ENCODE results near the gene ASXL2.

Gene ASXL2

DNA sequence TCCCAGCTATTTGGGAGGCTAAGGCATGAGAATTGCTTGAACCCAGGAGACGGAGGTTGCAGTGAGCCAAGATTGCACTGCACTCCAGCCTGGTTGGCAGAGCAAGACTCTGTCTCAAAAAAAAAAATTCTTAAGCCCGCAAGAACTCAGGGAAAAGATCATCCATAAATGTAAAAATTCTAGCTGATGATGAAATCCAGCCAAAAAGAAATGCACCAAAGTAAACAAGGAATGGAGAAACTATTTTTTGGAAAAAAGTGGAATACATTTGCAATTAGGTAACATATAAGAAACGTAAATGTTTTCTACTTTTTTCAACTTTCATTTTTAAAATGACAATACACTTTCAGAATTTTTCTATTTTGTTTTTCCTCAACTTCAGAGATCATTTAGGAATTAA, 61.3 kb downstream of the ASXL2 start:
- H3K27me3 Mint-ChIP-seq, result no peaks in the 10 kb centered on the region
- H3K4me3 Mint-ChIP-seq, result no peak overlapping the region
- peaks cover 37% of the 10 kb centered on the region for H3K4me1 Mint-ChIP-seq
- DNase-seq, result no peak
- peaks cover 25% of the 10 kb centered on the region for H3K36me3 Mint-ChIP-seq
- CTCF ChIA-PET, result interaction anchor here (1.0 to 1.3 kb wide), 3 partner anchors 14 to 117 kb away, joined by 3 to 4 read pairs (median 3); no protein-coding TSS in a partner anchor
- peak overlapping the region; percentile 61 for H3K27ac Mint-ChIP-seq
- no peaks in the 10 kb centered on the region for H3K9me3 Mint-ChIP-seq

DNA sequence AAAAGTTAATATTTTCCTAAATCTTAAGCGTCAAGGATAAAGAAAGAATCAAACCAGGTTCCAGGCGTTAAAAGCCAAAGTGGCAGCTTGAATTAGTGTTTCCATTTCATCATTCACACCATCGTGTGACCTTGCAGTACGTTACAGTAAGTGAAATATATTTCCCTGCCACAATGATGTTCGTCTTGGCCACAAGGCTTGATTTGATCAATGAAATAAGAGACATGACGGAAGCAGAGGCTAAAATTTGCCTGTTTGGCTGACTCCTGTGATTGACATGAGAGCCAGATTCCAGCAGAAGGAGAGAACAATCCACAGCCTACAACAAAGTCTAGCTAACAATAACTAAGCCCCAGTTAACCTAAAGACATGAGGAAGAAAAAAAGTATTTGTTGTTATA, 62.0 kb downstream of the ASXL2 start:
- H3K27ac Mint-ChIP-seq, result no peak overlapping the region

DNA sequence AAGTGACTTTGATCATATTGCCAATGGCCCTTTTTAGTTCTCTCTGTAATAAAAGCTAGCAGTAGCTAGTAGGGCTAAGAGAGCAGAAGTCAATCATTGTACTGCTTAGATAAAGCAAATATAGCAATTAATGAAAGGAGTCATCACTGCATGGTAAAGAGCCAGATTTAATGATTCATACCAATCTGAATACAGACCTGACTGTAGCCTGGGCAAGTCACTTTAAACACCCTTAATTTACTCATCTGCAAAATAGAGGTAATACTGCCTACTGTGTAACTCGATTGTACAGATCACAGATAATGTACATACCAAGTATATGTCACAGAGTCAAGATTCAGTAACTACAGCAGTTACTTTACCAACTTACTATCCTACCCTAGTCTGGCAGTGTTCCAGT, 63.6 kb downstream of the ASXL2 start:
- H3K27ac Mint-ChIP-seq, result no peak overlapping the region
- no peak for DNase-seq
- CTCF ChIA-PET, result interaction anchor here (1.4 kb wide), 1 partner anchor 10 kb away, joined by 3 read pairs; no protein-coding TSS in a partner anchor
- H3K4me3 Mint-ChIP-seq, result no peak overlapping the region
- H3K27me3 Mint-ChIP-seq, result no peaks in the 10 kb centered on the region
- H3K4me1 Mint-ChIP-seq, result peaks cover 38% of the 10 kb centered on the region
- H3K36me3 Mint-ChIP-seq, result peaks cover 29% of the 10 kb centered on the region
- H3K9me3 Mint-ChIP-seq, result no peaks in the 10 kb centered on the region

More for the DNA sequence above, 62.0 kb downstream of the ASXL2 start:
- Mint-ChIP-seq H3K36me3 (peaks cover 20% of the 10 kb centered on the region), H3K4me3 (no peak overlapping the region), H3K4me1 (peaks cover 30% of the 10 kb centered on the region), H3K27me3 (no peaks in the 10 kb centered on the region), H3K9me3 (no peaks in the 10 kb centered on the region)
- no peak for DNase-seq
- CTCF ChIA-PET, result interaction anchor here (0.6 kb wide), 1 partner anchor 17 kb away, joined by 3 read pairs; no protein-coding TSS in a partner anchor

DNA sequence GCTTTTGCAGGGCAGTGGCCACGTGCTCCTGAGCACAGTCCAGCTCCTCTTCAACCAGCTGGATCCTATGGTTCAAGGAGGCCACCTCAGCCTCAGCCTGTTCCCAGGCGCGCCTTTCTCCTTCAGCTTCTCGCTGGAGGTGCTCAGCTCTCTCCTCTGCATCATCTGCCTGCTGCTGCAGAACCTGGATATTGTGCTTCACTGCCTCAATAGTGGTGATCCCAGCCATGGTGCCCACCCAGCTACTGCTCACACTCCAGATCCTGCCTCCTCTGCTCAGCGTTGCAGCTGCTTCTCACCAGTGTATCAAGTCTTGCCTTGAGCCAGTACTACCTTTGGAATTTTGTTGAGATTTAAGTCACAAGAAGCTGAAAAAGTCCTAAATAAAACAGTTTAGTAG, 67.9 kb downstream of the ASXL2 start:
- Mint-ChIP-seq H3K27me3 (no peaks in the 10 kb centered on the region), H3K36me3 (peaks cover 28% of the 10 kb centered on the region), H3K4me1 (peaks cover 48% of the 10 kb centered on the region), H3K27ac (no peak overlapping the region), H3K9me3 (no peaks in the 10 kb centered on the region), H3K4me3 (no peak overlapping the region)
- DNase-seq, result no peak
- CTCF ChIA-PET, result interaction anchor here (1.2 to 3.3 kb wide), 3 partner anchors 13 to 111 kb away, joined by 3 to 10 read pairs (median 4); no protein-coding TSS in a partner anchor

DNA sequence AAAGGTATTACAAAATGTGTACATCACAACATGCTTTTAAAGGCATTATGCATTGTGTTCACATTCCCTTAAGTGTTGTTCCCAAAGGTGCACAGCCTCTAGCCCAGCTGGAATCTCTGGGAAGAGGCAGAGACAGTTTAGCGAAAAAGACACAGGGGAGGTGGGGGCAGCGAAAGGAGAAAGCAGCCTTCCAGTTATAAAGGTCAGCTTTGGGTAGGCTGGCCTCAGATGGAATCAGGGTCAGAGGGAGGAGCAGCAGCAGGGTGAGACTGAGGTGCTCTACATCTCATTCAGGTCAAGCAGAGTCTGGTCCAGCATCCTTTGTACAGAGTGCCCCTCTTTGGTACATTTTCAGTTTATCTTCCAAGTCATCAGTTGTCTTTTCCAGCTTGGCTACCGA, 68.6 kb downstream of the ASXL2 start:
- Mint-ChIP-seq H3K4me1 (peaks cover 53% of the 10 kb centered on the region), H3K9me3 (no peaks in the 10 kb centered on the region), H3K36me3 (peaks cover 29% of the 10 kb centered on the region), H3K4me3 (no peak overlapping the region), H3K27me3 (no peaks in the 10 kb centered on the region), H3K27ac (no peak overlapping the region)
- CTCF ChIA-PET, result interaction anchor here (0.6 to 3.3 kb wide), 3 partner anchors 31 to 110 kb away, joined by 3 to 10 read pairs (median 4); no protein-coding TSS in a partner anchor
- DNase-seq, result no peak

DNA sequence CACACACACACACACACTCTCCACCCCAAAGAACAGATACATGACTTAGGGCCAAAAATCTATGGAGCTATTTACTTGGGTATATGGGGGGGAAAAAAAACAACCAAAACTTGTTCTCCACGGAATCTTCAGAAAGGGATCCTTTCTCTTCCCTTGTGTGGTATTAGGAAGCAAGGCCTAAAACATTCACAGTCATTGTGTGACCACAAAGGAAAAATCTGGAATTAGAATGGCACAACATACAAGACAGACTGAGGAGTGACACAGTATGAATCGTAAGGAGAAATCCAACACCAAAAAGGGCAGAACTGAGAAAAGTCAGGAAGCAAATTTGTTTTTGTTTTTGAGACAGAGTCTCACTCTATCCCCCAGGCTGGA, 70.3 kb downstream of the ASXL2 start:
- Mint-ChIP-seq H3K27ac (no peak overlapping the region), H3K4me3 (no peak overlapping the region), H3K36me3 (peaks cover 42% of the 10 kb centered on the region), H3K4me1 (peaks cover 66% of the 10 kb centered on the region), H3K27me3 (no peaks in the 10 kb centered on the region), H3K9me3 (no peaks in the 10 kb centered on the region)
- CTCF ChIA-PET, result interaction anchor here (0.7 to 0.8 kb wide), 2 partner anchors 9 kb away, joined by 3 read pairs; no protein-coding TSS in a partner anchor
- no peak for DNase-seq

DNA sequence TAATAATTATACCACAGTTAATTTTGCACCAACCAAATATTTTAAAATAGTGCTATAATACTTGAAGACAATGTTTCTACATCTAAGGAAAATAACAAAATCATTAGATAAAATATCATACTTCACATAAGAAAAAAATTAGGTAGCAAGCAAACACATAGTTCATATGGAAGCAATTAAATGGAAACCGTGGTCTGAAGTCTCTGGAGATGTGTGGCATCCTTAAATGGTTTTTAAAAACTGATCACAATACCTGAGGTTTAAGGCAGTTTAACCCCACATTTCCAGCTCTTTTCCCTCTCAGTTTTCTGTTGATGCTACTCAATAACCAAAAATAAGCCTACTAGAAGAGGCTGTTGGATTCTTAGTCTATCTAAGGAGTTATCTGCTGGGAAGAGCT, 71.3 kb downstream of the ASXL2 start:
- H3K36me3 Mint-ChIP-seq, result peaks cover 48% of the 10 kb centered on the region
- H3K4me3 Mint-ChIP-seq, result no peak overlapping the region
- no peaks in the 10 kb centered on the region for H3K27me3 Mint-ChIP-seq
- no peak overlapping the region for H3K27ac Mint-ChIP-seq
- peaks cover 67% of the 10 kb centered on the region for H3K4me1 Mint-ChIP-seq
- no peaks in the 10 kb centered on the region for H3K9me3 Mint-ChIP-seq
- no peak for DNase-seq
- CTCF ChIA-PET, result no interaction called here

DNA sequence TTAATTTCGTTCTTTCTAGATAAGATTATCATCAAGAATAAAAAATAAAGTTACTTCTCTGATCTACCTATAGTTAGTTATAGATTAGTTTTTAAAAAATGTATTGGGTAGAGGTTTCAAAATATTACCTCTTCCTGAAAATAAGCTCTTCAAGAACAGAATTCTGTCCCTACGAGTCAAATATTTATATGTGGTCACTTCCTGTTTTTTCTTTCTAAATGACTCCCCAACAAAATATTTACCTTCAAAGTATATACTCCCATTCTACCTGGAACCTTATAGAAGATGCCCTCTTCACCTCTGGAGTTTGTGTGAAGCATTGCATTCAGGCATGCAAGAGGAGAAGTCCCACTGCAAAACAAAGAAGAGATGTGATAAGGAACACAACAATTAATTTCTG, 72.3 kb downstream of the ASXL2 start:
- peak overlapping the region; percentile 38 for H3K27ac Mint-ChIP-seq
- peaks cover 71% of the 10 kb centered on the region for H3K4me1 Mint-ChIP-seq
- peaks cover 55% of the 10 kb centered on the region for H3K36me3 Mint-ChIP-seq

DNA sequence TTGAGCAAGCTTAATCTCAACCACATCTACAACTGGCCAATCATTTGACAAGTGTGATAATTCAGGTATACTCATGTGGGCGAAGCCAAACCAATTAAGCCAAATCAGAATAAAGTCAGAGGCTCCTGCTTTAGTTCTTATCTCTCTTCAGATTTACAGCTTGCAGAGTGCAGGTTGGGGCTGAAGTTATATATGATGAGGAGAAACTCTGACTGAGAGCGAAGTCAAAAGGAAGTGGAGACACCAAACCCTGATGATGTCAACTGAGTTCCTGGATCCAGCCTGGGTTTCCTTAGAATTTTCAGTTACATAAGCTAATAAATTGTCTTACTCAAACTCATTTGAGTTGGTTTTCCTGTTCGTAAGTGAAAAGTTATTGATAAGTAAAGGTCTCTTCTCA, 73.9 kb downstream of the ASXL2 start:
- Mint-ChIP-seq H3K4me1 (peaks cover 66% of the 10 kb centered on the region), H3K27ac (peak overlapping the region; percentile 65), H3K27me3 (no peaks in the 10 kb centered on the region), H3K9me3 (no peaks in the 10 kb centered on the region), H3K4me3 (no peak overlapping the region), H3K36me3 (peaks cover 48% of the 10 kb centered on the region)
- CTCF ChIA-PET, result interaction anchor here (1.1 kb wide), 3 partner anchors 8 to 15 kb away, joined by 3 read pairs; no protein-coding TSS in a partner anchor
- DNase-seq, result peak; percentile 30

More for the DNA sequence above, 72.3 kb downstream of the ASXL2 start:
- CTCF ChIA-PET, result interaction anchor here (0.7 kb wide), 1 partner anchor 1943 kb away, joined by 3 read pairs; no protein-coding TSS in a partner anchor
- DNase-seq, result no peak
- no peaks in the 10 kb centered on the region for H3K27me3 Mint-ChIP-seq
- H3K4me3 Mint-ChIP-seq, result no peak overlapping the region
- H3K9me3 Mint-ChIP-seq, result no peaks in the 10 kb centered on the region

DNA sequence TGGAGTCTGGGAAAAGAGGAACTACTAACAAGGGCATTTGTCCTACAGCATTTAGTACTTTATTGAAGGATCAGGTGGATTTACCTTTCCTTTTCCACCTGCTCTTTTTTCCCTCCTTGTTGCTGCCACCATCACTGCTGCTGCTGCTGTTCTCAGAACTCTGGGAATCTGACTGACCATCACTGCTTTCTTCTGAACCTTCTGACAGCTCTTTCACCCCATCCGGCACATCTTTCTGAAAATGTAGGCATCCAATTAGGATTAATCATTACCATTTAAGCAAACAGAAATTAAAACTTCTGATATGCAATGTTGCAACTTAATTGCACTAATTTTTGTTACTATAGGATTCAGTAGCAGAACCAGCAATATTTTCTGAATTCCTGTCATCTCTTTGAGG, 79.0 kb downstream of the ASXL2 start:
- no peak for DNase-seq
- Mint-ChIP-seq H3K4me1 (peaks cover 77% of the 10 kb centered on the region), H3K9me3 (no peaks in the 10 kb centered on the region), H3K27ac (no peak overlapping the region), H3K36me3 (peaks cover 71% of the 10 kb centered on the region), H3K4me3 (no peak overlapping the region), H3K27me3 (no peaks in the 10 kb centered on the region)
- CTCF ChIA-PET, result interaction anchor here (0.9 to 1.4 kb wide), 3 partner anchors 8 to 17 kb away, joined by 3 read pairs; no protein-coding TSS in a partner anchor

DNA sequence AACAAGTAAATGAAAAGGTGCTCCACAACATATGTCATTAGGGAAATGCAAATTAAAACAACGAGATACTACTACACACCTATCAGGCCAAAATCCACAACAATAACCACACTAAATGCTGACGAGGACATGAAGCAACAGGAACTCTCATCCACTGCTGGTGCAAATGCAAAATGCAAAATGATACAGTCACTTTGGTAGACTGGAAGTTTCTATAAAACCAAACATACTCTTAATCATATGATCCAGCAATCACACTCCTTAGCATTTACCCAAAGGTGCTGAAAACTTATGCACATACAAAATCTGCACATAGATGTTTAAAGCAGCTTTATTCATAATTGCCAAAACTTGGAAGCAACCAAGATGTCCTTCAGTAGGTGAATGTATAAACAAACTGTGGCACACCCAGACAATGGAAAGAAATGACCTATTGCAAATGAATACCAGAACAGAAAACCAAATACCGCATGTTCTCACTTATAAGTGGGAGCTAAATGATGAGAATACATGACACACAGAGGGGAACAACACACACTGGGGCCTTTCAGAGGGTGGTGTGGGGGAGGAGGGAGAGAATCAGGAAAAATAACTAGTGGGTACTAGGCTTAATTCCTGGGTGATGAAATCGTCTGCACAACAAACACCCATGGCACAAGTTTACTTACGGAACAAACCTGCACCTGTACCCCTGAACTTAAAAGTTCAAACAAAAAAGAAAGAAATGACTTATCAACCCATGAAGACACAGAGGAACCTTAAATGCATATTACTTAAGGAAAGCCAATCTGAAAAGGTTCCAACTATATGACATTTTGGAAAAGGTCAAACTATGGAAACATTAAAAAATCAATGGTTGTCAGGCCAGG, 80.4 kb downstream of the ASXL2 start:
- no peaks in the 10 kb centered on the region for H3K27me3 Mint-ChIP-seq
- no peak overlapping the region for H3K4me3 Mint-ChIP-seq
- no peak for DNase-seq
- CTCF ChIA-PET, result no interaction called here
- peak overlapping the region; percentile 82 for H3K27ac Mint-ChIP-seq
- peaks cover 74% of the 10 kb centered on the region for H3K4me1 Mint-ChIP-seq
- no peaks in the 10 kb centered on the region for H3K9me3 Mint-ChIP-seq
- H3K36me3 Mint-ChIP-seq, result peaks cover 64% of the 10 kb centered on the region

DNA sequence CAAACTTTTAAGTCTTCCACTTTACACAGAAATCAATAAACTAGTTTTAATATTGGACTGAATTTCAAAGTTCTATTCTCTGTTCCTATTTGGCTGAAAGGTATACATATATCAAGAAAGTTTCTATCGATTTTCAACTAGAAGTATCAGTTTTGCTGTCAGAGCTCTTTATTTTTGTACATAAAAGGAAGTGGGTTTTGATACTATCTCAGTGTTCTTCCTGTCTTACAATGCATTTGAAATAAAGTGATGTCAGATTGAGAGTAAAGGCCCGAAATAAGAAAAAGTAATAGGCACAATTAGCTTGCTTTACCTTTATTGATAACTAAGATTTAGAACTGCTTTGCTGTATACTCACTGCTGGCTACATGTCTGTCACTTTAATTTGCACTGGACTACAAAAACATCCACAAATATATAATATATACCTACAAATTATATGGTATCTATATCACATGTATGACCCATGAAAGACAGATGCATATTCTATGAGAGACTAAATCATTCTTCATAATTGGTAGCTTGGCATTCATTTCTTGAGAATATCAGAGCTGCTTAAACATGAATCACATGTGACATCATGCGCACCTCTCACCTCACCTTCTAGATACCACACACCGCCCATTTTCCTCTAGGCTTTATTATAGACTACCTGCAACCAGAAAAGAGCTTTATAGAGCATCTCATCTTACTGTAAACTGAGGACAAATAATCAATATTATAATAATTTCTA, 83.6 kb downstream of the ASXL2 start:
- Mint-ChIP-seq H3K9me3 (no peaks in the 10 kb centered on the region), H3K27ac (peak overlapping the region; percentile 94), H3K36me3 (peaks cover 66% of the 10 kb centered on the region), H3K4me1 (peaks cover 78% of the 10 kb centered on the region), H3K27me3 (no peaks in the 10 kb centered on the region), H3K4me3 (peak overlapping the region; percentile 76)
- DNase-seq, result no peak
- CTCF ChIA-PET, result interaction anchor here (1.4 to 1.6 kb wide), 2 partner anchors 23 to 30 kb away, joined by 3 to 5 read pairs; no protein-coding TSS in a partner anchor

DNA sequence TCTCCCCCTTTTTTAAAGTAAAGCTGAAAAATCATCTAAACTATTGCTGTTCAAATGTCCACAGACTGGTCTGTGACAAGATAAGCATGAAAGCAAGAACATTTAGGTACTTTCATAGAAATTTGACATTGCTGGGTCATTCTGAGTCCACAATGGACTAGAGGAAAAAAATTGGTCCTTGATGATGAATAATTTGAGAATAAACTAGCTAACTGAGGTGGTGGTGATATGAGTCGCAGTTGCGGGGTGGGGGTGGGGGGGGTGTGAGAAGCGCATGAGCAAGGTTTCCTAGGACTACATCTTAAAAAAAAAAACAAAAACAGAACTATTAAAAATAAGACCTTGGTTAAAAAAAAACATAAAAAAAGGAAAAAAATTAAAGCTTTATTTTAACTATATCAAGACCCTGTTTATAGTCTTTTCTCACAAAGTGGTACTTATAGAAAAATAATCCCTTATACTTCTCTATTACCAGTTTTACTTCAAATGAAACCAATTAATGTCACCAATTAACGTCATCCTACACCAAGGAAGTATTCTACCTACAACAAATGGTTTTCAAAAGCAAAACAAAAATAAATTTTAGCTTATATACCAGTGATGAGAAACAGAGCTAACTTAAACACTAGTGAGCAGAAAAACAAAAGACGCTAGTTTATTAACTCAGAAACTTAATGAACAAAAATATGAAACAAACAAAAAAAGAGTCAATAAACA, 88.1 kb downstream of the ASXL2 start:
- H3K27ac Mint-ChIP-seq, result peak overlapping the region; percentile 62
- H3K4me3 Mint-ChIP-seq, result no peak overlapping the region
- peaks cover 44% of the 10 kb centered on the region for H3K4me1 Mint-ChIP-seq
- no peaks in the 10 kb centered on the region for H3K9me3 Mint-ChIP-seq
- peaks cover 34% of the 10 kb centered on the region for H3K36me3 Mint-ChIP-seq
- H3K27me3 Mint-ChIP-seq, result no peaks in the 10 kb centered on the region
- no peak for DNase-seq
- CTCF ChIA-PET, result interaction anchor here (1.2 kb wide), 1 partner anchor 63 kb away, joined by 3 read pairs; no protein-coding TSS in a partner anchor
